DMS79 (cell line): ENCODE results near the gene ARF3.

Experiments used
- DNase-seq: peaks from one replicate; lab custom pipeline; 2025; lab: John Stamatoyannopoulos, UW

Gene ARF3

DNA sequence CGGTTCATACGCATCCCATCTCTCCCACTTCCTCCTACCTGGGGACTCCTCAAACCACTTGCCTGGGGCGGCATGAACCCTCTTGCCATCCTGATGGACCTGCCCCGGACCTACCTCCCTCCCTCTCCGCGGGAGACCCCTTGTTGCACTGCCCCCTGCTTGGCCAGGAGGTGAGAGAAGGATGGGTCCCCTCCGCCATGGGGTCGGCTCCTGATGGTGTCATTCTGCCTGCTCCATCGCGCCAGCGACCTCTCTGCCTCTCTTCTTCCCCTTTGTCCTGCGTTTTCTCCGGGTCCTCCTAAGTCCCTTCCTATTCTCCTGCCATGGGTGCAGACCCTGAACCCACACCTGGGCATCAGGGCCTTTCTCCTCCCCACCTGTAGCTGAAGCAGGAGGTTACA is 24.5 kb upstream of the ARF3 start:
- DNase-seq: no peak

GRCh38 chr12:48980953-48981756 is 23.9 kb upstream of the ARF3 start:
- no peak for DNase-seq

- no peak for DNase-seq
These were observed 23.2 kb upstream of the ARF3 start for GRCh38 chr12:48980389-48980952.

GRCh38 chr12:48979602-48980388 is 22.5 kb upstream of the ARF3 start:
- DNase-seq: no peak

GRCh38 chr12:48978741-48979601 is 21.7 kb upstream of the ARF3 start:
- no peak for DNase-seq

DNA sequence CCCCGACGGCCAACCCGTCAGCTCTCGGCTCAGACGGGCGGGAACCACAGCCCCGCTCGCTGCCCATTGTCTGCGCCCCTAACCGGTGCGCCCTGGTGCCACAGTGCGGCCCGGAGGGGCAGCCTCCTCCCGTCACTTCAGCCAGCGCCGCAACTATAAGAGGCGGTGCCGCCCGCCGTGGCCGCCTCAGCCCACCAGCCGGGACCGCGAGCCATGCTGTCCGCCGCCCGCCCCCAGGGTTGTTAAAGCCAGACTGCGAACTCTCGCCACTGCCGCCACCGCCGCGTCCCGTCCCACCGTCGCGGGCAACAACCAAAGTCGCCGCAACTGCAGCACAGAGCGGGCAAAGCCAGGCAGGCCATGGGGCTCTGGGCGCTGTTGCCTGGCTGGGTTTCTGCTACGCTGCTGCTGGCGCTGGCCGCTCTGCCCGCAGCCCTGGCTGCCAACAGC is 21.0 kb upstream of the ARF3 start, which contains the start of gene WNT1:
Gene WNT1, plus strand, starts transcription at position 32 of the 450 bp plus-strand sequence. Its CDS starts 329 bp downstream, at position 361.
- DNase-seq: no peak

GRCh38 chr12:48977290-48978281 is 20.3 kb upstream of the ARF3 start:
- no peak for DNase-seq

DNA sequence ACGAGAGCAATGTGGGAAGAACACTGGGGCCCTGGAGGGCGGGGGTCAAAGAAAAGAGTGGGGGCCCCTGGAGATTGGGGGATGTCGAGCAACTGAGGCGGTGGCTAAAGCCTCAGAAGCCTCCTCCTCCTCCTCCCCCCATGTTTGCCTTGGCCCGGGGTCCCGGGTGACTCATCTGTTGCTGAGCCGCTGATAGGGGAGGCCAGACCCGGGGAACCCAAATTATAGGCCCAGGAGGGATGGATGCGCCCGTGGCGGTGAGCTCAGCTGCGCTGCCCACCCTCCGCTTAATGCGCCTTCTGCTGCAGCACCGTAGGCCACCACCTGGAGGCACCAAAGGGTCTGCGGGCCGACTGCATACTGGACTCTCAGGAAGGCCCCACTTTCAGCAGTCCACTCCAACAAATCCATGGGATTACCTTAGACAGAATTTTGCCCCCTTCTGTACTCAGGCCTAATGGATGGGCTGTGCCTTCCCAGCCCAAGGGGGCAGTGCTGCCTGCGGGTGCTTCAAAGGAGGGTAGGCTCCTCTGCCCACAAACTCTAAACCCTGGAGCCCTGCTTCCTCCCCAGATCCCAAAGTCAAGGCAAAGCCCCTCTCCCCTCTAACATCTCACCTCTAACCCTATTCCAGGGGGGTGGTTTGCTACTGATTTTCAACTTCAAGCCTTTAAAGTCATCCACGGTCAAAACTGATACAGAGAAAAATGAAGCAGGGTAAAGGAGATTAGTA is 16.8 kb upstream of the ARF3 start:
- no peak for DNase-seq

DNA sequence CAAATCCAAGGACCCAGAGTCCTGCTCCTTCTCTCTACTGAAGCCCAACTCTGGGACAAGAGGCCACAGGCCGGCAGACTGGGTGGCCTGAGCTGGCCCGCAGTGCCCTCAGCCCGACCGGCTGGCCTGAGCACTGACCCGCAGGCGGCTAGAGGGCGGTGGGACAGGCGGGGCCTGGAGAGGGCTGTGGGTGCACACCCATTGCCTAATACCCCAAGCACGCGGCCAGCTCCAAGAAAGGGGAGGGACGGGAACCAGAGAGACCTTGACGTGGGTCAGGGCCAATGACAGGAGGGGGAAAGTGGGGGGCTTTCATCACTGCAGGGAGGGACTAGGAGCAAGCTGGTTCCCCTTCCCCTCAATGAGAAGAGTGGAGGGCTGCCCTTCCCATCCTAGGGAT is 16.2 kb upstream of the ARF3 start:
- no peak for DNase-seq

DNA sequence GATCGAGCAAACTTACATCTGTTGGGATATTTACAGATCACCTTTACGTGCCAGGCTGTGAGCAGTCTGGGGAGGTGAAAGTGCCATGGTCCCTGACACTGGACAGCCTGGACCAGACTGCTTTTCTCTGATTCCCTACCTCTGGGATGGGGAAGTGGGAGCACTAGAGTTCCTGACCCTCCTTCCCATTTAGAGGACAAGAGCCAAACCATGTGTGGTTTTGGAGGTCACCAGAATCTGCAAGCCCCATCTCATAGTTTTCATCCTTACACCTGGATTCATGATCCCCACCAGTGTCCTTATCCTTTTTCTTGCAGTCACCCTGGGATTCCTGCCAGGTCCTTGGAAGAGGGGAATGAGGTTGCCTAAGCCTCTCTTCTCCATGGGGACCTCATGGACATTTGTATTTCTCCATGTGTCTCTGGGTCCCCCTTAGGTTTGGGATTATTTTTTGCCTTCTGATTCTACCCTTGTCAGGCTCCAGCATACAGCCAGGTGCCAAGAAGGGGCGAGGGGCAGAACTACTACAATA is 15.7 kb upstream of the ARF3 start:
- no peak for DNase-seq

DNA sequence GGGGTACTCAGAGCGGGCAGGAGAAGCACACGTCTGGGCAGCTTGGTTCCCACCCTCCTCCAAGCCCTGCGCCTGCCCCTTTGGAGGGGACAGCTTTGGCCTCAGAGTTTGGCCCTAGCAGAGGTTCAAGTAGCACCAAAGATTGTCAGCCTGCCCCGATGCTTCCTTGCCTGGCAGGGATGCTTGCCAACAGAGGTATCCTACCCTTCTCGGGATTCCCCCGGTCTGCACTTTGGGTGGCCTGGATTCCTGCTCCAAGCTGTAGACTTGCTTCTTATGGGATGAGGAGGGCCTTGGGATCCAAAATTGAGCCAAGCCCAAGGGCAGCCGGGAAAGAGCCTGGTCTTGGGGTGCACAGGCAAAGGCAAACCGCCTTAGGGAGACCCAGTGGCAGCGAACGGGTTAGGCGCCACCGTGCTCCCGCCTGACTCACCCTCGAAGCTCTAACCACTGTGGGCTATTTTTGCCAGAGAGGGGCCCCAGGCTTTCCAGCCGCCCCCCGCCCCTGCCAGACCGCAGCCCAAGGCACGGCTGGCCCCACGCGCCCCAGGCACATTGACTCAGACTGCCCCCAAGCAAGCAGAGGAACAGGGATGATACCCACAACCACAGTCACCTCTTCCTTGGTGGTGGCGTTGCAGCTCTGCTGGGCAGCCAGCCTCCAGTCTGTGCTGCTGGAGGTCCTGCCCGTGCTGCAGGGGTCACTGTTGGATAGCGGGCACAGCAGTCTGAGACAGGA is 15.1 kb upstream of the ARF3 start:
- no peak for DNase-seq

DNA sequence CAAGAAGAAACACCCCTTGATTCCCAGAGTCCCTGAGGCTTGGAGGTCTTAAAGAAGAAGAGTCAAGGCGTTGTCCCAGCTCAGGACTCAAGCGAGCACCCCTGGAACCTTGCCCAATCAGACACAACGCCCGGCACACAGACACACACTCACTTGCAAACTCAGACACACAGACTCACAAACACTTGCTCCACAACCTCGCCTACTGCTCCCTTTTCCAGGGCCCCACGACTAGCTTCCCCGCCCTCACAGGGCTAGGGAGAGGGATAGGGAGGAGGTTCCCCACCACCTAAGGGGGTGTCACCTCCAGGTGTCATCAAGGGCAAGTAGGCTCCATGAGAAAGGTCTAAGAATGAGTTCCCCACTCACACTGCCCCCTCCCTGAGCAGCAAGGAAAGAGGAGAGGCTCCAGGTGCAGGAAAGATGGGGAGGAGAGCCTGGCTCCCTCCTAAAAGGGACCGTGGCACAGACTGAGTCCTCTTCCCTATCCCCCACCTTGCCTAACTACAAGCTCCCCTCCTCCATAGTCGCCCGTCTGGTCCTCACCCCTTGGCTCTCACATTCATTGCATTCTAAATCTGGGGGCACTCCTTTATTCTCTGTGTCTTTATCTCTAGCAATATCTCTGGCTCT is 13.5 kb upstream of the ARF3 start:
- no peak for DNase-seq

DNA sequence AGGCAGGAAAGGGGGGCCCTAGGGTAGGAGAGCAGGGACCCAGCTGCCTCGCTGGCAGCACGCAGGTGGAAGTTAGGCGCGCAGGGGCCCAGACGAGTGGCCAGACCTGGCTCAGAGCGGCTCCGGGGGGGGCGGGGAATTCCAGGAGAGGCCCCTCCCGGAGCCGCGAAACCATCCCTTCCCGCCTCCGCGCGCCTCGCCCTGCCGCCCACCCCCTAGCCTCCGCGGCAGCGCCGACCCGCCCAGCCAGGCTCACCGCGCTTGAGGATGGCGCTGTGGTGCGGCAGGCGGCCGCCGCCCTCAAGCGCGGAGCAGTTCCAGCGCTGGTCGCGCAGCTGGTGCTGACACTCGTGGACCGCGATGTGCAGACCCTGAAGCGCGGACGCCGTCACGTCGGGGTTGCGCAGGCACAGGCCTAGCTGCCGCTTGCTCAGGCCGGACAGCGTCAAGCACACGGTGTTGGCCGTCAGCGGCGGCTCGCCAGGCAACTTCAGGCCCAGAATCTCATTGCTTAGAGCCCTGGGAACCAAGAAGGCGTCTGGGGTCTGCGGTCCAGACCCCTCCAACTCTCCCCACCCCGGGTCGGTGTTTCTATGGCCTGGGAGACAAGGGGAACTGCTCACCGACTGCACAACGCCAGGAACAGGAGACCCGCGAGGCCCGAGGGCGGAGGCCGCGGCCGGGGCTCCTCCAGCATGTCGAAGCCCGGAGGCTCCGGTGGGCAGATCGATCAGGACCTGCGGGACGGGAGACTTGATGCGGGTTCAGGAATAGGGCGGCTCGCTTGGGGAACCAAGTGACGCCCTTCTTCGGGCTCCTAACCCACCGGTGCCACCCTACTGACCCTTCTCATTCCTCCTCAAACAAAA is 12.8 kb upstream of the ARF3 start:
- no peak for DNase-seq

DNA sequence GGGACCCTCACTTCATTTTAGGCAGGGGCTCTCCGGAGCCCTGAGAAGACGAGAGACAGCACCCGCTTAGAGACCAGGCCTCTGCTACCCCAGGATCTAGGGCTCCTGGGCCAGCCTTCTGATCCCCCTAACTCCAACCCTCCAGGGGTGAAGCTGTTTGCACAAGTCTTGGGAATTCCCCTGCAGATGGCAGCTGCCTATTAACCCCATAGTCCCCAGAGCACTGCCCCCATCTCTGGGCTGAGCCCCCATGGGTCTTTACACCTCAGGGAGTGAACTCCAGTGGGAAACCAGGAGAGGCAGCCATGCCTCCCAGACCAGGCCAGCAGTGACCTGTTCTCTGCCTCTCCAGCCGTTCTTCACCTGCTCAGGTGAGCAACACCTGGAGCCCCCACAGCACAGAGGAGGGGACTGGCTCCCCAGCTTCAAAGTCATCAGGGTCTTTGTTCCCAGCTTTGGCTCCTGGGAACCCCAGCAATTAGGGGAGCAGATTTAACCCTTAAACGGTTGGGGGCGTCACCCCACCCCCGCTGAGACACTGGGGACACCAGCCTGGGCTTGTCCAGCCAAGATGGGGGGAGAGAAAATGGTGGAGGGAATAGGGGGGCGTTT is 12.0 kb upstream of the ARF3 start:
- no peak for DNase-seq

GRCh38 chr12:48968467-48968866 is 11.2 kb upstream of the ARF3 start:
- DNase-seq: no peak

DNA sequence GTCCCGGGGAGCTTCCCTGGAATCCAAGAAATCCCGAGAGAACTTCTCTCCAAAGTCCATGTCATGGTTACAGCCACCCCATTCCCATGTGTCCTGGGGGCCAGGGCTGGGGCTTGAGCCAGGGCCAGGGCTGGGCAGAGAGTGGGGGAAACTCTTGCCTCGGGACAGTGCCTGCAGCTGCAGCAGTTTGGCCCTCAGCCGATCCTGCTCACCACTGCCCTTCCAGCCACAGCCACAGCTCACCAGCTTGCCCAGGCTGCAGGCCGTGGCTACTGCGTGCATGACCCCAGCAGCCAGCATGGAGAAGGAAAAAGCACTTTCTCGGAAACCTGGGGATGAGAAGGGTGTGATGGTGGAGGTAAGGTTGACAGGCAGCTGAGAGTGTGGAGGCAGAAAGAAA is 10.7 kb upstream of the ARF3 start:
- DNase-seq: no peak
